ENCODE data around the gene MYH14. TPM values are rescaled to one million over a fixed set of nuclear protein-coding genes. Genes with fewer than 3 reads are reported as not detected.

The MYH14 gene
- total and polyA plus RNA-seq, 2 of the 13 experiments (the other 11 are each of a cell fraction or from before 2014, with no cell fraction given): 5.5 to 5.8 TPM

- no peak for TF ChIP-seq SETDB1 (CRISPR knock-in tag; IDR thresholded peaks at IDR 0.05; ENCODE audit: borderline replicate concordance)
- TF ChIP-seq E2F2 (CRISPR knock-in tag; IDR thresholded peaks at IDR 0.05; ENCODE audit: borderline replicate concordance): no peak
- TF ChIP-seq ZNF639 (CRISPR knock-in tag; conservative IDR thresholded peaks at IDR 0.05): no peak
- TF ChIP-seq GATA4 (IDR thresholded peaks at IDR 0.05; ENCODE audit: borderline replicate concordance, low read depth): no peak
Measured at GRCh38 chr19:50202386-50202785, 1.0 kb upstream of the MYH14 start (continued).

GRCh38 chr19:50202962-50203280 lies 501 bp upstream of the MYH14 start:
- intact Hi-C loops (cut with micrococcal nuclease; ENCODE audit: unreplicated experiment): no loop called here

More at GRCh38 chr19:50202962-50203280, 501 bp upstream of the MYH14 start:
- FAIRE-seq (no peak), DNase-seq (ENCODE audit: low spot score) (no peak), ATAC-seq (no peak)
- BruUV-seq (replicated peaks): no TSS peak
- ChIA-PET POLR2A (interaction anchor here (0.6 to 1.3 kb wide), 3 partner anchors 9 to 55 kb away, joined by 4 to 9 read pairs (median 4); no protein-coding TSS in a partner anchor), CTCF (ENCODE audit: low intra/inter-chr PET ratio, low total read pairs) (no interaction called here)
- H3K36me3 ChIP-seq (replicated peaks in 1 of 2; ENCODE audit: control insufficient read depth in 1 of 2, insufficient read depth in 2 of 2, low read length in 2 of 2): no peaks in the 10 kb centered on the region
- TF ChIP-seq POLR2G (IDR thresholded peaks at IDR 0.05; ENCODE audit: low read depth, low read length) (0 out of 2 replicates have a peak, but pooled peaks have one; percentile 15), ZNF558 (CRISPR knock-in tag; IDR thresholded peaks at IDR 0.05; ENCODE audit: borderline replicate concordance) (no peak)
- H3K27ac ChIP-seq (ENCODE audit: extremely low read length, insufficient read depth, low read length): no peak overlapping the region
- peak overlapping the region; percentile 54; the same call in 1 of the 2 replicates for H3K9ac ChIP-seq (ENCODE audit: insufficient read depth, low read depth, low read length)
- no peaks in the 10 kb centered on the region; a peak in 2 of 5 replicates for H3K27me3 ChIP-seq (ENCODE audit: control insufficient read depth in 1 of 2, insufficient read depth in 2 of 2, low read length in 2 of 2)
- no peaks in the 10 kb centered on the region for H3K9me3 ChIP-seq (ENCODE audit: low read length)
- peak overlapping the region in 2 of 3 experiments; percentile 19 to 31; a peak in 4 of 6 replicates for H3K4me3 ChIP-seq (replicated peaks in 1 of 3; ENCODE audit: insufficient read depth in 1 of 3, low read depth in 2 of 3, low read length in 3 of 3)
- H4K20me1 ChIP-seq (ENCODE audit: insufficient read depth, low read length): no peaks in the 10 kb centered on the region
- H3K4me2 ChIP-seq (ENCODE audit: low read depth, low read length): peak overlapping the region; percentile 66
- H2AFZ ChIP-seq (ENCODE audit: low read length): no peak overlapping the region
- in situ Hi-C loops (cut with HindIII; ENCODE audit: extremely low pct_ligation_motif_present, low pct_unique_long_range_greater_than_20kb): no loop called here
- H3K79me2 ChIP-seq (ENCODE audit: insufficient read depth, low read length): no peaks in the 10 kb centered on the region
- H3K4me1 ChIP-seq (ENCODE audit: insufficient read depth, low read length): peaks cover 35% of the 10 kb centered on the region
- WGBS (ENCODE audit: low lambda C conversion rate): 55% methylated on average over 12 of the region's 18 CpGs
